Measurements from ENCODE around the gene SF3B5.
"Not testable (repeated sequence)": the region's sequence is repeated elsewhere in the genome, so short reads cannot be mapped to it uniquely, and the experiment has no call there.

The SF3B5 gene

GRCh38 chr6:144104488-144104887 lies 9.1 kb upstream of the SF3B5 start:
- DNase-seq = no peak

GRCh38 chr6:144103026-144103563 lies 7.7 kb upstream of the SF3B5 start:
- no peak for DNase-seq

GRCh38 chr6:144098993-144099392 lies 3.6 kb upstream of the SF3B5 start:
- DNase-seq = no peak

- no peak for DNase-seq
Measured at GRCh38 chr6:144094731-144095133, 641 bp downstream of the SF3B5 start.

- no peak for DNase-seq
Measured at GRCh38 chr6:144093658-144094057, 1.7 kb downstream of the SF3B5 start.

GRCh38 chr6:144093236-144093635 lies 2.1 kb downstream of the SF3B5 start:
- DNase-seq = no peak

- no peak for DNase-seq
Measured at GRCh38 chr6:144090384-144090783, 5.0 kb downstream of the SF3B5 start.

GRCh38 chr6:144087789-144088426 lies 7.5 kb downstream of the SF3B5 start:
- DNase-seq = no peak

GRCh38 chr6:144086959-144087358 lies 8.4 kb downstream of the SF3B5 start:
- DNase-seq = no peak

GRCh38 chr6:144083172-144083571 lies 12.2 kb downstream of the SF3B5 start:
- DNase-seq = no peak

- DNase-seq = not testable (repeated sequence)
Measured at GRCh38 chr6:144082412-144082811, 13.0 kb downstream of the SF3B5 start.

- DNase-seq = no peak
Measured at GRCh38 chr6:144077871-144078270, 17.5 kb downstream of the SF3B5 start.

- DNase-seq = no peak
Measured at GRCh38 chr6:144075875-144076274, 19.5 kb downstream of the SF3B5 start.

GRCh38 chr6:144075187-144075586 lies 20.2 kb downstream of the SF3B5 start:
- DNase-seq = no peak

- no peak for DNase-seq
Measured at GRCh38 chr6:144073024-144073423, 22.3 kb downstream of the SF3B5 start.

- DNase-seq = no peak
Measured at GRCh38 chr6:144069506-144069905, 25.9 kb downstream of the SF3B5 start.

GRCh38 chr6:144068794-144069193 lies 26.6 kb downstream of the SF3B5 start:
- DNase-seq = no peak

- DNase-seq = no peak
Measured at GRCh38 chr6:144066741-144067484, 28.5 kb downstream of the SF3B5 start.

- no peak for DNase-seq
Measured at GRCh38 chr6:144066255-144066654, 29.1 kb downstream of the SF3B5 start.

GRCh38 chr6:144065213-144065660 lies 30.1 kb downstream of the SF3B5 start:
- DNase-seq = no peak

- DNase-seq = no peak
Measured at GRCh38 chr6:144064402-144065212, 30.8 kb downstream of the SF3B5 start.

- peak; percentile 80 for DNase-seq
Measured at GRCh38 chr6:144063744-144064401, 31.5 kb downstream of the SF3B5 start.

- no peak for DNase-seq
Measured at GRCh38 chr6:144063246-144063743, 32.1 kb downstream of the SF3B5 start.

Data from 8988T (cell line).